ENCODE measurements around the gene CTIF.

- no peak for TF ChIP-seq POLR2A (IDR thresholded peaks at IDR 0.05; ENCODE audit: low read depth, low read length)
- TF ChIP-seq TAF1 (IDR thresholded peaks at IDR 0.05; ENCODE audit: borderline replicate concordance, low read depth, low read length): no peak
Measured at GRCh38 chr18:48577478-48578190, 38.8 kb downstream of the CTIF start.
